K562 (cell line): ENCODE data around the gene PBX4. TPM values are rescaled to one million over a fixed set of nuclear protein-coding genes. Genes with fewer than 3 reads are reported as not detected.
A peak's percentile ranks its signal among the peaks of the same experiment; 100 is the strongest.

Experiments
- ARNT ChIP-seq, 2 experiments: fragments of 450-650 bp; IDR thresholded peaks; 2 replicates each; pipeline ENCODE4 v1.6.1; 2016; ENCODE audit warnings: mild to moderate bottlenecking in 1 of 2
- BCL6 ChIP-seq: fragments of 250-450 bp; sonication (Bioruptor Pico); IDR thresholded peaks from 2 replicates; pipeline ENCODE4 v1.4.0; 2020
- CAMTA2 ChIP-seq: fragments of 250-450 bp; sonication (Bioruptor Pico); conservative IDR thresholded peaks from 2 replicates; pipeline ENCODE4 v1.5.1; 2022
- EZH2 ChIP-seq: IDR thresholded peaks from 2 replicates; pipeline ENCODE4 v1.6.1; 2012; ENCODE audit warnings: low read depth, mild to moderate bottlenecking, inconsistent platforms, low read length, borderline replicate concordance
- HNRNPL ChIP-seq: fragments of 200-400 bp; formaldehyde crosslinking; IDR thresholded peaks from 2 replicates; pipeline ENCODE4 v1.6.1; 2017; ENCODE audit warnings: low read depth, mild to moderate bottlenecking, low read length
- NR3C1 ChIP-seq: sonication (generic); formaldehyde crosslinking; IDR thresholded peaks from 2 replicates; pipeline ENCODE4 v1.8.1; 2022; ENCODE audit warnings: missing genetic modification reagents
- RBM22 ChIP-seq: fragments of 200-400 bp; formaldehyde crosslinking; IDR thresholded peaks from 2 replicates; pipeline ENCODE4 v1.6.1; 2018; ENCODE audit warnings: low read length, low read depth; ENCODE audit not compliant: poor library complexity, severe bottlenecking
- RBM34 ChIP-seq: fragments of 200-400 bp; formaldehyde crosslinking; IDR thresholded peaks from 2 replicates; pipeline ENCODE4 v1.6.1; 2018; ENCODE audit warnings: low read length, borderline replicate concordance; ENCODE audit not compliant: insufficient read depth
- SNAPC5 ChIP-seq: fragments of 250-450 bp; sonication (Bioruptor Pico); IDR thresholded peaks from 2 replicates; pipeline ENCODE4 v1.8.0; 2021; ENCODE audit warnings: moderate library complexity, mild to moderate bottlenecking, inconsistent platforms
- SPI1 ChIP-seq: IDR thresholded peaks from 2 replicates; pipeline ENCODE4 v1.6.1; 2011; ENCODE audit warnings: low read depth, low read length, control low read depth, borderline replicate concordance
- SREBF1 ChIP-seq: fragments of 150-350 bp; IDR thresholded peaks from 2 replicates; pipeline ENCODE4 v1.6.1; 2014; ENCODE audit warnings: antibody characterized with exemption, low read depth, low read length, borderline replicate concordance
- TCF7 ChIP-seq: sonication (generic); IDR thresholded peaks from 2 replicates; pipeline ENCODE4 v1.6.1; 2016; ENCODE audit warnings: antibody characterized with exemption, borderline replicate concordance
- TRIM25 ChIP-seq: fragments of 450-650 bp; IDR thresholded peaks from 2 replicates; pipeline ENCODE4 v1.7.0; 2016; ENCODE audit warnings: borderline replicate concordance
- ZNF175 ChIP-seq: fragments of 200-800 bp; sonication (Bioruptor generic); IDR thresholded peaks from 2 replicates; pipeline ENCODE4 v1.6.1; 2016; ENCODE audit warnings: low read depth, mild to moderate bottlenecking, missing genetic modification characterization, missing compliant biosample characterization
- ZNF445 ChIP-seq: fragments of 250-450 bp; sonication (Bioruptor Pico); IDR thresholded peaks from 2 replicates; pipeline ENCODE4 v1.4.0; 2020; ENCODE audit warnings: low read depth, mild to moderate bottlenecking, moderate library complexity
- ZNF584 ChIP-seq: fragments of 200-800 bp; sonication (Bioruptor generic); IDR thresholded peaks from 2 replicates; pipeline ENCODE4 v1.6.1; 2016; ENCODE audit warnings: low read depth, mild to moderate bottlenecking, missing genetic modification characterization, missing compliant biosample characterization
- ZNF592 ChIP-seq: fragments of 450-650 bp; IDR thresholded peaks from 2 replicates; pipeline ENCODE4 v1.6.1; 2017; ENCODE audit warnings: antibody characterized with exemption, mild to moderate bottlenecking
- ZNF696 ChIP-seq: fragments of 250-450 bp; sonication (Bioruptor Pico); conservative IDR thresholded peaks from 2 replicates; pipeline ENCODE4 v1.4.0; 2020; ENCODE audit warnings: mild to moderate bottlenecking, moderate library complexity
- polyA plus RNA-seq, 8 experiments: library from polyadenylated mRNA; depleted of rRNA in 4 of 8; stranded (reverse) in 5 of 8; unstranded in 3 of 8; fragments of >200 nt; fragmentation: Nextera tagmentation in 2 of 8; fragmentation: Illumina TruSeq in 1 of 8; extraction: Ambion mirVana in 2 of 8; extraction: Trizol in 1 of 8; gene quantifications; 2 replicates each; pipeline versions ENCODE4 v1.2.1 to v1.2.3, GENCODE V29; 2011 to 2014; ENCODE audit warnings: inconsistent platforms in 1 of 8, missing spikeins in 1 of 8
- total RNA-seq, 7 experiments: library from RNA; depleted of rRNA in 6 of 7; stranded (reverse); fragments of >200 nt in 6 of 7; fragmentation: Illumina TruSeq in 2 of 7; extraction: Trizol in 2 of 7; gene quantifications; 2 replicates each; pipeline versions ENCODE4 v1.2.1 to v1.2.3, GENCODE V29; 2011 to 2021; ENCODE audit warnings: low replicate concordance in 1 of 7
- TF ChIP-seq, protein P1 (sequence below): fragments of 450-650 bp; formaldehyde crosslinking; conservative IDR thresholded peaks from 2 replicates; pipeline ENCODE4 v1.4.0; 2022; ENCODE audit warnings: mild to moderate bottlenecking, missing genetic modification characterization
- TF ChIP-seq, protein P2 (sequence below): IDR thresholded peaks from 2 replicates; pipeline ENCODE4 v1.6.1; 2011; ENCODE audit not compliant: insufficient read length; ENCODE audit errors: extremely low read depth

Gene PBX4
- total and polyA plus RNA-seq, 9 of the 15 experiments (the other 6 are each of a cell fraction or from before 2014, with no cell fraction given): 0.11 to 3.8 (median 1.6) TPM; not detected in 1

GRCh38 chr19:19643158-19644053, 24.9 kb upstream of the PBX4 start, which contains the start of gene GMIP (continued):
- TF ChIP-seq ZNF592 (no peak), RBM22 (peak; percentile 50), HNRNPL (no peak), SREBF1 (no peak), ZNF584 (no peak), BCL6 (CRISPR knock-in tag) (no peak), TRIM25 (no peak), TCF7 (no peak), ARNT (IDR thresholded peaks at IDR 0.05) (no peak), RBM34 (no peak), SNAPC5 (no peak), NR3C1 (CRISPR knock-in tag) (no peak), ZNF696 (CRISPR knock-in tag) (no peak), ZNF175 (no peak), ZNF445 (CRISPR knock-in tag) (no peak), CAMTA2 (no peak), SPI1 (peak; percentile 95), EZH2 (no peak)
- TF ChIP-seq, protein P1, sequence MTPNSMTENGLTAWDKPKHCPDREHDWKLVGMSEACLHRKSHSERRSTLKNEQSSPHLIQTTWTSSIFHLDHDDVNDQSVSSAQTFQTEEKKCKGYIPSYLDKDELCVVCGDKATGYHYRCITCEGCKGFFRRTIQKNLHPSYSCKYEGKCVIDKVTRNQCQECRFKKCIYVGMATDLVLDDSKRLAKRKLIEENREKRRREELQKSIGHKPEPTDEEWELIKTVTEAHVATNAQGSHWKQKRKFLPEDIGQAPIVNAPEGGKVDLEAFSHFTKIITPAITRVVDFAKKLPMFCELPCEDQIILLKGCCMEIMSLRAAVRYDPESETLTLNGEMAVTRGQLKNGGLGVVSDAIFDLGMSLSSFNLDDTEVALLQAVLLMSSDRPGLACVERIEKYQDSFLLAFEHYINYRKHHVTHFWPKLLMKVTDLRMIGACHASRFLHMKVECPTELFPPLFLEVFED (CRISPR knock-in tag): no peak
- TF ChIP-seq, protein P2, sequence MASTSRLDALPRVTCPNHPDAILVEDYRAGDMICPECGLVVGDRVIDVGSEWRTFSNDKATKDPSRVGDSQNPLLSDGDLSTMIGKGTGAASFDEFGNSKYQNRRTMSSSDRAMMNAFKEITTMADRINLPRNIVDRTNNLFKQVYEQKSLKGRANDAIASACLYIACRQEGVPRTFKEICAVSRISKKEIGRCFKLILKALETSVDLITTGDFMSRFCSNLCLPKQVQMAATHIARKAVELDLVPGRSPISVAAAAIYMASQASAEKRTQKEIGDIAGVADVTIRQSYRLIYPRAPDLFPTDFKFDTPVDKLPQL: no peak
